GM19395 (cell line): Measurements from ENCODE around the gene SPDYE3.
"Not testable (repeated sequence)": the region's sequence is repeated elsewhere in the genome, so short reads cannot be mapped to it uniquely, and the experiment has no call there.

Experiments
- ATAC-seq: cut with Tn5 transposase; IDR thresholded peaks from one replicate; pipeline ENCODE4 v1.9.1; 2021; ENCODE audit warnings: mild to moderate bottlenecking, moderate library complexity; ENCODE audit not compliant: unreplicated experiment

The SPDYE3 gene

GRCh38 chr7:100307402-100307801 lies at the start of gene SPDYE3:
TSS of gene SPDYE3 (plus strand) at chr7:100307702. CDS start at chr7:100307886, 184 bp downstream.
- not testable (repeated sequence) for ATAC-seq

- ATAC-seq: not testable (repeated sequence)
Measured at GRCh38 chr7:100259984-100260383, 47.5 kb upstream of the SPDYE3 start.

GRCh38 chr7:100262896-100263295 lies 44.6 kb upstream of the SPDYE3 start:
- not testable (repeated sequence) for ATAC-seq

- not testable (repeated sequence) for ATAC-seq
Measured at GRCh38 chr7:100264223-100264622, 43.3 kb upstream of the SPDYE3 start.

GRCh38 chr7:100264669-100265165 lies 42.8 kb upstream of the SPDYE3 start:
- not testable (repeated sequence) for ATAC-seq

GRCh38 chr7:100265851-100266250 lies 41.7 kb upstream of the SPDYE3 start:
- not testable (repeated sequence) for ATAC-seq

GRCh38 chr7:100266576-100267354 lies 40.7 kb upstream of the SPDYE3 start:
- no peak for ATAC-seq

- no peak for ATAC-seq
Measured at GRCh38 chr7:100267648-100268047, 39.9 kb upstream of the SPDYE3 start.

- ATAC-seq: not testable (repeated sequence)
Measured at GRCh38 chr7:100268882-100269281, 38.6 kb upstream of the SPDYE3 start.

GRCh38 chr7:100269306-100270045 lies 38.0 kb upstream of the SPDYE3 start:
- not testable (repeated sequence) for ATAC-seq

- not testable (repeated sequence) for ATAC-seq
Measured at GRCh38 chr7:100270046-100270918, 37.2 kb upstream of the SPDYE3 start.

- not testable (repeated sequence) for ATAC-seq
Measured at GRCh38 chr7:100270941-100271593, 36.4 kb upstream of the SPDYE3 start.

- peak; percentile 89 for ATAC-seq
Measured at GRCh38 chr7:100271716-100272537, 35.6 kb upstream of the SPDYE3 start.

- not testable (repeated sequence) for ATAC-seq
Measured at GRCh38 chr7:100272538-100272902, 35.0 kb upstream of the SPDYE3 start.

- ATAC-seq: no peak
Measured at GRCh38 chr7:100275120-100275519, 32.4 kb upstream of the SPDYE3 start.

GRCh38 chr7:100276126-100276525 lies 31.4 kb upstream of the SPDYE3 start:
- ATAC-seq: not testable (repeated sequence)

- ATAC-seq: not testable (repeated sequence)
Measured at GRCh38 chr7:100282069-100282608, 25.4 kb upstream of the SPDYE3 start.

- ATAC-seq: not testable (repeated sequence)
Measured at GRCh38 chr7:100283147-100283546, 24.4 kb upstream of the SPDYE3 start.
